T-cell (primary cell): Measurements from ENCODE around the gene ABCC2. TPM values are rescaled to one million over a fixed set of nuclear protein-coding genes. Genes with fewer than 3 reads are reported as not detected.

ENCODE experiments used
- ATAC-seq, 4 experiments: fragments of 200-7000 bp in 3 of 4; fragments of 150-1000 bp in 1 of 4; cut with Tn5 transposase; replicated peaks in 1 of 4; 1 replicate in 3 of 4; 2 replicates in 1 of 4; pipeline ENCODE4 v1.10.0; 2021; ENCODE audit warnings: moderate library complexity in 3 of 4, mild to moderate bottlenecking in 2 of 4, moderate number of reproducible peaks in 1 of 4
- CTCF ChIA-PET, 2 donors: fragments of 300-600 bp; sonication (Branson Sonifier 250); formaldehyde crosslinking; loops; one replicate each; lab custom pipeline; 2022; ENCODE audit warnings: antibody characterized with exemption in 2 of 2; lab: Charles Lee
- POLR2A ChIA-PET, 2 donors: fragments of 300-600 bp; sonication (Branson Sonifier 250); formaldehyde crosslinking; loops; one replicate each; lab custom pipeline; 2022; ENCODE audit warnings: antibody characterized with exemption in 2 of 2; lab: Charles Lee
- DNase-seq, 35 experiments: peaks; one replicate each; pipeline versions ENCODE4 v3.0.0 to v3.0.0-alpha.2; 2013 to 2023
- H3K27ac ChIP-seq: one replicate; pipeline ENCODE4 v1.5.1; 2013; ENCODE audit warnings: low read length
- H3K27me3 ChIP-seq, 2 experiments: replicated peaks in 1 of 2; 1 replicate in 1 of 2; 2 replicates in 1 of 2; pipeline versions ENCODE4 v1.6.1 to v1.7.0; 2013; ENCODE audit warnings: low read length in 1 of 2, mixed read lengths in 1 of 2; ENCODE audit not compliant: control insufficient read depth in 2 of 2, insufficient read depth in 2 of 2; ENCODE audit errors: extremely low read depth in 1 of 2
- H3K36me3 ChIP-seq, 2 donors: 1 replicate in 1 of 2; 2 replicates in 1 of 2; pipeline versions ENCODE4 v1.6.1 to v1.7.0; 2013; ENCODE audit warnings: low read length in 1 of 2; ENCODE audit not compliant: control insufficient read depth in 2 of 2, insufficient read depth in 1 of 2; ENCODE audit errors: extremely low read depth in 1 of 2
- H3K4me1 ChIP-seq, 2 experiments: 1 replicate in 1 of 2; 2 replicates in 1 of 2; pipeline versions ENCODE4 v1.6.1 to v1.7.0; 2013; ENCODE audit warnings: low read length in 2 of 2, mixed read lengths in 1 of 2; ENCODE audit not compliant: insufficient read depth in 2 of 2, control insufficient read depth in 1 of 2; ENCODE audit errors: extremely low read depth in 1 of 2
- H3K4me3 ChIP-seq, 2 donors: 1 replicate in 1 of 2; 2 replicates in 1 of 2; pipeline versions ENCODE4 v1.5.1 to v1.7.0; 2013; ENCODE audit warnings: mild to moderate bottlenecking in 2 of 2, low read length in 1 of 2, moderate library complexity in 1 of 2; ENCODE audit not compliant: control insufficient read depth in 1 of 2; ENCODE audit errors: extremely low read depth in 1 of 2
- H3K9me3 ChIP-seq: 2 replicates; pipeline ENCODE4 v1.7.0; 2013
- H3K27ac Mint-ChIP-seq, 2 donors: one replicate each; pipeline ENCODE4 v1.8.0; 2020 to 2021; ENCODE audit warnings: mild to moderate bottlenecking in 2 of 2, mixed read lengths in 2 of 2
- H3K27me3 Mint-ChIP-seq, 2 donors: one replicate each; pipeline ENCODE4 v1.8.0; 2021 to 2022; ENCODE audit warnings: mixed read lengths in 2 of 2
- H3K36me3 Mint-ChIP-seq: one replicate; pipeline ENCODE4 v1.8.0; 2021; ENCODE audit warnings: mixed read lengths
- H3K4me1 Mint-ChIP-seq, 3 donors: one replicate each; pipeline ENCODE4 v1.8.0; 2020 to 2022; ENCODE audit warnings: mixed read lengths in 3 of 3, mild to moderate bottlenecking in 1 of 3
- H3K4me3 Mint-ChIP-seq, 3 donors: one replicate each; pipeline ENCODE4 v1.8.0; 2020 to 2022; ENCODE audit warnings: mild to moderate bottlenecking in 3 of 3, mixed read lengths in 3 of 3, moderate library complexity in 3 of 3
- H3K9me3 Mint-ChIP-seq, 3 donors: one replicate each; pipeline ENCODE4 v1.8.0; 2020 to 2022; ENCODE audit warnings: mixed read lengths in 3 of 3
- WGBS: methylation state at CpG from one replicate; pipeline ENCODE4 v1.1.5; 2013; ENCODE audit warnings: missing lambda C conversion rate; ENCODE audit not compliant: insufficient coverage; 5-methylcytosine and 5-hydroxymethylcytosine counted together
- total RNA-seq, 35 experiments: library from RNA in 6 of 35; stranded (reverse) in 6 of 35; fragments of 120-200 nt in 1 of 35; gene quantifications; one replicate each; pipeline versions ENCODE4 v1.2.1 to v1.2.4 and lab custom pipeline; 2013 to 2026

ABCC2 gene
- total RNA-seq, 5 donors from 2014 or later (not counting 1 experiment from before 2014, with no cell fraction given) = 2.8 to 5.6 (median 4.0) TPM

- Histone ChIP-seq H3K4me3 (no peak overlapping the region), H3K4me1 (no peaks in the 10 kb centered on the region), H3K9me3 (no peaks in the 10 kb centered on the region), H3K27ac (no peak overlapping the region), H3K27me3 (peaks cover 0 to 3% of the 10 kb centered on the region in 2 experiments), H3K36me3 (no peaks in the 10 kb centered on the region)
- DNase-seq (no peak), ATAC-seq (no peak)
- peaks cover 7% of the 10 kb centered on the region for H3K36me3 Mint-ChIP-seq
- H3K4me3 Mint-ChIP-seq = no peak overlapping the region
- no peaks in the 10 kb centered on the region for H3K27me3 Mint-ChIP-seq
- H3K4me1 Mint-ChIP-seq = peaks cover 6 to 11% (median 8%) of the 10 kb centered on the region in 3 donors
- WGBS = 67% methylated on average over 1 of the region's 4 CpGs
- ChIA-PET CTCF (no interaction called here), POLR2A (interaction anchor here in 1 of 2 donors (0.7 kb wide), 1 partner anchor 27 kb away, joined by 12 read pairs; no protein-coding TSS in a partner anchor)
- H3K27ac Mint-ChIP-seq = no peak overlapping the region
- peaks cover 0 to 7% (median 0%) of the 10 kb centered on the region in 3 donors for H3K9me3 Mint-ChIP-seq
Measured at GRCh38 chr10:99779335-99779734, 3.1 kb upstream of the ABCC2 start.

DNA sequence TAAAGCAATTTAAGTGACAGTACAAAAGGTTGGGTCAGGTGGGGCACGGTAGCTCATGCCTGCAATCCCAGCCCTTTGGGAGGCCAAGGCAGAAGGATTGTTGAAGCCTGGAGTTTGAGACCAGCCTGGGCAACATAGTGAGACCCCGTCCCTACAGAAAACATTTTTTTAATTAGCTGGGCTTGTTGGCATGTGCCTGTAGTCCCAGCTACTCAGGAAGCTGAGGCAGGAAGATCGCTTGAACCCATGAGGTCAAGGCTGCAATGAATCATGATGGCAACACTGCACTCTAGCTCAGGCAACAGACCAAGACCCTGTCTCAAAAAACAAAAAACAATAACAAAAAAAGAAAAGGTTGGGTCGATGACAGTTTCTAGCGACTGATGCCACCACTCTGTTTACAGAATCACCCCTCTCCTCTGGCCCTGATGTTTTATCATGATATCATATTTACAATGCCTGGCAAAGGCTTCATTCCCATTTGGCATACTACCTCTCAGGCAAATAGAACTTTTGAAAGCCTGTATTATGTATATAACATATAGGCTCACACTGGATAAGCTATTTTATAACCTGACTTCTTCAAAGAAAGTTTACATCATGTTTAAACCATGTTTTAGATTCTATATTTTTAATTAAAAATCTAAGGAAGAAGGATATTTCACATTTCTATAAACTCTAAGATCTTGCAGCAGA is 558 bp upstream of the ABCC2 start:
- POLR2A ChIA-PET = no interaction called here
- Mint-ChIP-seq H3K9me3 (peaks cover 0 to 7% (median 0%) of the 10 kb centered on the region in 3 donors), H3K27ac (no peak overlapping the region), H3K4me3 (no peak overlapping the region), H3K27me3 (no peaks in the 10 kb centered on the region), H3K4me1 (peaks cover 6 to 11% (median 8%) of the 10 kb centered on the region in 3 donors), H3K36me3 (peaks cover 15% of the 10 kb centered on the region)
- ATAC-seq (no peak), DNase-seq (no peak)
- no peak overlapping the region for H3K4me3 ChIP-seq
- CTCF ChIA-PET = interaction anchor here in 1 of 2 donors (0.6 kb wide), 1 partner anchor 466 kb away, joined by 3 read pairs; no protein-coding TSS in a partner anchor
- 81% methylated on average over 3 of the region's 5 CpGs for WGBS
- H3K27me3 ChIP-seq = peaks cover 0 to 3% of the 10 kb centered on the region in 2 experiments
- H3K4me1 ChIP-seq = no peaks in the 10 kb centered on the region
- no peaks in the 10 kb centered on the region for H3K36me3 ChIP-seq
- no peak overlapping the region for H3K27ac ChIP-seq
- no peaks in the 10 kb centered on the region for H3K9me3 ChIP-seq

DNA sequence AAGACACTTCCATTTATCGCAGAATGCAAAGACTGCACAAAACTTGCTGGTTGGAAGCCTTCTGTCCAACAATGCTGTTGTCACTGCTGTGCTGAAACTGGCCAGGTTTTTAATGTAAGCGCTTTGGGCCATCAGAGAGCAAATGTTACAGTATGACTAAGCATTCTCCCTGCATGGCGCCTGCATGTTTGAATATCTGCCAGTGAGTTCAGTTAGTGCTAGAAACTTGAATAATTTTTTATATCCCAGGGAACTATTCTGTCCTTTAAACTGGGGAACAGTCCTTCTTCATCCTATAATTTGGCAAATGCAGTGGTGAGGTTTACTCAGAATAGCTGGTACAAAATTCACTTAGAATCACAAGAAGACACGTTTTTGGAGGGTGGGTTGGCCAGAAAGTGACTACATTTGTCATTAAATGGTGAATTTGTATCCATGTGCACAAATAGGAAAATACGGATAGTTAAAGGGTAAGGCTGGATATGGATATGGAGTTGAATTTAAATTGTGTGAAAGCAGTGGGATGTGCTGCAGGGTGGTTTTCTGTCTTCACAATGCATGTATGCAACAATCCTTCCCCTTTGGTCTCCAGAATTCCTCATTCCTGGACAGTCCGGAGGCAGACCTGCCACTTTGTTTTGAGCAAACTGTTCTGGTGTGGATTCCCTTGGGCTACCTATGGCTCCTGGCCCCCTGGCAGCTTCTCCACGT is 1.7 kb downstream of the ABCC2 start:
- no peaks in the 10 kb centered on the region for H3K27me3 Mint-ChIP-seq
- H3K4me1 Mint-ChIP-seq = peaks cover 4 to 5% (median 4%) of the 10 kb centered on the region in 3 donors
- Histone ChIP-seq H3K4me3 (no peak overlapping the region), H3K36me3 (no peaks in the 10 kb centered on the region), H3K4me1 (no peaks in the 10 kb centered on the region), H3K27me3 (peaks cover 0 to 3% of the 10 kb centered on the region in 2 experiments), H3K9me3 (no peaks in the 10 kb centered on the region), H3K27ac (no peak overlapping the region)
- POLR2A ChIA-PET = no interaction called here
- H3K36me3 Mint-ChIP-seq = peaks cover 25% of the 10 kb centered on the region
- DNase-seq (no peak), ATAC-seq (no peak)
- H3K27ac Mint-ChIP-seq = no peak overlapping the region
- 76% methylated on average over 4 of the region's 7 CpGs for WGBS
- H3K4me3 Mint-ChIP-seq = no peak overlapping the region
- CTCF ChIA-PET = no interaction called here
- H3K9me3 Mint-ChIP-seq = peaks cover 0 to under 1% (median 0%) of the 10 kb centered on the region in 3 donors

DNA sequence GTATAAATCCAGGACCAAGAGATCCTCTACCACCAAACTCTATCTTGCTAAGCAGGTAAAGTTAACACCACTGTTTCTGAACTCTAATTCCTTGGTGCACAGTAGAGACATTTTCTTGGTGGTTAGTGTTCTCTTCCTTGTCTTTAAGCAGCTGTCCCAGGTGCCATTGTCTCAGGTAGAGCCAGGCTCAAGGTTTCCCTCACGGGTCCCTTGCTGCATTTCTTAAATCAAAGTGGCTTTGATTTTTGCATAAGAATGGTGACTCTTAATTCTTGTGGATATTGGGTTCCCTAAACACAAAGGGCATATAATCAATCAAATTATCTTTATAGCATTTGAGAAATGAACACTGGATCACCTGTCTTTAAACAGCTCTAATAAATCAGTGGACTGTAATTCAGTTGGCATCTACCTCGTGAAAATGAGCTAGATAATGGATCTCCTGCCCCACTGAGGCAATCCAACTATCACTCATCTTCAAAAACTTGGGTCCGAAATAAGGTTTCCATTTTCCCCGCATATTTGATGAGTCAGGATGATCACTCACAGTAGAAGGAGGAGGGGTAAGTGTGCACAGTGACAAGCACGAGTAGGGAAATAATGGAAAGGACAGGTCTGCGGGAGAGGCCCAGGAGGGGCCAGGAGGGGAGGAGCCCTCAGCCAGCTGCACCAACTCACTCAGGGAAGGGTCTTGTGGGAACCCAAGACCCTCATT is 2.4 kb downstream of the ABCC2 start:
- Mint-ChIP-seq H3K4me1 (no peaks in the 10 kb centered on the region), H3K27ac (no peak overlapping the region), H3K27me3 (no peaks in the 10 kb centered on the region), H3K36me3 (peaks cover 27% of the 10 kb centered on the region), H3K9me3 (no peaks in the 10 kb centered on the region), H3K4me3 (no peak overlapping the region)
- POLR2A ChIA-PET = no interaction called here
- no peaks in the 10 kb centered on the region for H3K4me1 ChIP-seq
- peaks cover 0 to 3% of the 10 kb centered on the region in 2 experiments for H3K27me3 ChIP-seq
- 89% methylated on average over 3 of the region's 6 CpGs for WGBS
- H3K36me3 ChIP-seq = no peaks in the 10 kb centered on the region
- CTCF ChIA-PET = no interaction called here
- H3K27ac ChIP-seq = no peak overlapping the region
- no peak overlapping the region for H3K4me3 ChIP-seq
- DNase-seq = no peak
- no peak for ATAC-seq
- no peaks in the 10 kb centered on the region for H3K9me3 ChIP-seq

GRCh38 chr10:99785646-99786045 is 3.2 kb downstream of the ABCC2 start:
- Histone ChIP-seq H3K27ac (no peak overlapping the region), H3K4me1 (no peaks in the 10 kb centered on the region), H3K9me3 (no peaks in the 10 kb centered on the region), H3K27me3 (peaks cover 0 to 3% of the 10 kb centered on the region in 2 experiments), H3K4me3 (no peak overlapping the region), H3K36me3 (no peaks in the 10 kb centered on the region)
- H3K4me1 Mint-ChIP-seq = no peaks in the 10 kb centered on the region
- DNase-seq (no peak), ATAC-seq (no peak)
- POLR2A ChIA-PET = interaction anchor here in 1 of 2 donors (0.6 kb wide), 1 partner anchor 20 kb away, joined by 4 read pairs; no protein-coding TSS in a partner anchor
- H3K36me3 Mint-ChIP-seq = peaks cover 27% of the 10 kb centered on the region
- H3K27me3 Mint-ChIP-seq = no peaks in the 10 kb centered on the region
- CTCF ChIA-PET = no interaction called here
- WGBS = 85% methylated on average over 5 of the region's 6 CpGs
- H3K27ac Mint-ChIP-seq = no peak overlapping the region
- no peak overlapping the region for H3K4me3 Mint-ChIP-seq
- no peaks in the 10 kb centered on the region for H3K9me3 Mint-ChIP-seq

- no peak for DNase-seq
- ATAC-seq = no peak
- no peak overlapping the region for H3K27ac Mint-ChIP-seq
- no peaks in the 10 kb centered on the region for H3K36me3 ChIP-seq
- H3K9me3 ChIP-seq = no peaks in the 10 kb centered on the region
- H3K4me3 ChIP-seq = no peak overlapping the region
- H3K9me3 Mint-ChIP-seq = no peaks in the 10 kb centered on the region
- H3K4me1 Mint-ChIP-seq = no peaks in the 10 kb centered on the region
- H3K4me1 ChIP-seq = no peaks in the 10 kb centered on the region
- H3K27ac ChIP-seq = no peak overlapping the region
- no peak overlapping the region for H3K4me3 Mint-ChIP-seq
- H3K36me3 Mint-ChIP-seq = peaks cover 35% of the 10 kb centered on the region
- no peaks in the 10 kb centered on the region for H3K27me3 ChIP-seq
- ChIA-PET POLR2A (no interaction called here), CTCF (no interaction called here)
- WGBS = no CpG with 5 or more reads among the region's 5 CpGs
- H3K27me3 Mint-ChIP-seq = no peaks in the 10 kb centered on the region
Measured at GRCh38 chr10:99787311-99787710, 4.9 kb downstream of the ABCC2 start.
